ENCODE measurements around the gene GPR183.
"Not testable (repeated sequence)": the region's sequence is repeated elsewhere in the genome, so short reads cannot be mapped to it uniquely, and the experiment has no call there.

The GPR183 gene

GRCh38 chr13:99269627-99270241 lies 37.5 kb downstream of the GPR183 start:
- DNase-seq (ENCODE audit: low read depth) = no peak

GRCh38 chr13:99268822-99269221 lies 38.4 kb downstream of the GPR183 start:
- no peak for DNase-seq (ENCODE audit: low read depth)

DNA sequence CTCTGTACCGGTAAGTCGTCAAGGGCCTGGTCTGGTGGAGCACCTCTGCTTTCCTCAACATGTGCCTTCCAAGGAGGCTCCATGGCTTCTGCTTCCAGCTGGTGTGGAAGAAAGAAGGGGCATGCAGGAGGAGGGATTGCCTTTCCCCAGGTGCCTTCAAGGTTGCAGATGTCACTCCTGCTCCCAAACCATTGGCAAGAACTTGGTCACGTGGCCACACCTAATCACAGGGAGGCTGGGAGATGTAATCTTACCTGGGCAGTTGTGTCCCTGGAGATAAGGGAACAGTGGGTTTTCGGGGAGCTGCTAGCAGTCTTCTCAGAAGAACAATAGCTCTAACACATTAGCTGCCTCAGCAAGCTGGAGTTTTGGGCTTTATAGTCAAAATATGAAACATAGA lies 39.3 kb downstream of the GPR183 start:
- DNase-seq (ENCODE audit: low read depth) = no peak

- no peak for DNase-seq (ENCODE audit: low read depth)
Observed at GRCh38 chr13:99266827-99267226, 40.4 kb downstream of the GPR183 start.

GRCh38 chr13:99265821-99266426 lies 41.3 kb downstream of the GPR183 start:
- no peak for DNase-seq (ENCODE audit: low read depth)

GRCh38 chr13:99265162-99265800 lies 41.9 kb downstream of the GPR183 start:
- DNase-seq (ENCODE audit: low read depth) = no peak

DNA sequence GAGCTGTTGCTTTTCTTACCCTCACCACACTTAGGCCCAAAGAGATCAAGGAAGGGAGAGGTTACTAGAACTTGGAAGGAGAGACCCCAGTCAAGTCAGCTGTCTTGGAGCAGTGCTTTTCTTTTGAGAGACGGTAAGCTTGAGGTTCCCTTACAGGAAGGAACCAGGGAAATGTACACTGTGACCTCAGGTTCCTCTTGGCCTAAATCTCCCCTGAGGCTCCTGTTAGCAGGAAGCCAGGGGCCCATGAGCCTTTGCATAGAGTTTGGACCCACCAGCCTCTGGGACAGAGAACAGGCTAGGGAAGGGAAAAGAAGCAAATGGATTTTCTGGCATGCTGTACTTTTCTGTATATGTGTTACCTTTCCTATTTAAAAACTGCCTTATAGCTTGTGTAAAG lies 43.1 kb downstream of the GPR183 start:
- no peak for DNase-seq (ENCODE audit: low read depth)

DNA sequence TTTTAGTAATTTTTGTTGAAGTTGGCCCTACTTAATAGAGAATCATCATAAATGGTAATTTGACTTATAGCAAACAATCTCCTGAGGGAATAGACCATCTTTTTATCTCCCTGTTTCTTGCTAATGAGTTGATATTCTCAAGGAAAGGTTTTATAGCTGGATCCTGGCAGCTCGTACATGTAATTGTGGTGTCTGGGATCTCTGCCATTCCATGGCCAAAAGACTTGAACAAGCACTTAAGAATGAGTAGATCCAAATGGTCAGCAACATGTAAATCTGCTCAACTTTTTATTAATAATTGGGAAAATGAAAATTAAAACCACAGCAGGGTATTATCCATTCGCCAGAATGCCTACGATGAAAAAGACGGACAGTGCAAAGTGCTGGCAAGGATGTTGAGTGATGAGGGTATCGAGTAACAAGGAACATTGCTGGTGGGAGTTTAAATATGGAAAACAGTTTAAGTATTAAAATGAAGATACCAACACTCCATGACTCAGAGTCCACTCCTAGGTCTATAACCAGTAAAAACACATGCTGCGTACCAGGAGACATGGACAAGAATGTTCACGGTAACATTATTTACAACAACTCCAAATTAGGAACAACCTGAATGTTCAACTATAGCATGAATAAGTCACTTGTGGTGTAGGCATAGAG lies 43.9 kb downstream of the GPR183 start:
- DNase-seq (ENCODE audit: low read depth) = no peak

GRCh38 chr13:99261059-99261458 lies 46.1 kb downstream of the GPR183 start:
- DNase-seq (ENCODE audit: low read depth) = no peak

- no peak for DNase-seq (ENCODE audit: low read depth)
Observed at GRCh38 chr13:99260216-99260615, 47.0 kb downstream of the GPR183 start.

DNA sequence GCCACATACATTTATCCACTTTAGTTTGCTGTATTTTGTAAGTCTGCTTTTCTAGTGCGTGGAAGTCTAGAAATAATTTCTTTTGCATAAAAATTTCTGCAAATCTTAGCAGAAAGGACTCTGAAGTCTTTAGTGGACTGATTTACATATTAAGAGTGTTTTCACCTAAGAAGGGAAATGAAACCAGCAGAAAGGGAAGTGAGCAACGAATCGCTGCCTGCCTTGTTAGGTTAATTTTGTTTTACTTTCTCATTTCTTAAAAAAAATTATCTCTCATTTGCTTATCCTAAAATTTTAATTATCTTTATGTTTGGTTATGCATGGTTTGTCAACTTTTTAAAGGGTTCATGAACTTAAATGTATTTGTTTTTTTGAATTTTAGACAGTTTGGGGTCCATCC lies 48.3 kb downstream of the GPR183 start:
- DNase-seq (ENCODE audit: low read depth) = no peak

GRCh38 chr13:99258210-99258860 lies 48.9 kb downstream of the GPR183 start, which contains the start of gene GPR18:
Gene GPR18, minus strand, starts transcription at chr13:99258379. Its CDS starts 2,507 bp downstream, at chr13:99255872.
- no peak for DNase-seq (ENCODE audit: low read depth)

- no peak for DNase-seq (ENCODE audit: low read depth)
Observed at GRCh38 chr13:99257291-99257690, 49.9 kb downstream of the GPR183 start.

DNA sequence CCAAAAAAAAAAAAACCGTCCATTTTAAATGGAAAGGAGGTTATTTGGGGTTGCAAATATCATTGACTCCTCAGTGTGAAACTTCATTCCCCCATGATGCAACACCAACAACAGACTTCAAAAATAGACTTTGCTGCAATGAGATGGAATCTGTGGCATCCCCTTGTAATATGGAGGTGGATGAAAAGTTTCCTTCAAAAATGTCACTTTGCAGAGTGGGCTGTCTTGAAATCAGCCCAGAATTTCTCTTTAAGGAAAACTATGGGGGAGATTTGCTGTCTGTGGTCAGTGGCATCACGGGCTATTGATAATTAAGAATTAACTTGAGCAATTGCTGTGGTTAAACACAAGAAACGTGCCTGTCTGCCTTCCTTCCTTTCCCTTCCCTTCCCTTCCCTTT lies 50.5 kb downstream of the GPR183 start:
- DNase-seq (ENCODE audit: low read depth) = no peak

DNA sequence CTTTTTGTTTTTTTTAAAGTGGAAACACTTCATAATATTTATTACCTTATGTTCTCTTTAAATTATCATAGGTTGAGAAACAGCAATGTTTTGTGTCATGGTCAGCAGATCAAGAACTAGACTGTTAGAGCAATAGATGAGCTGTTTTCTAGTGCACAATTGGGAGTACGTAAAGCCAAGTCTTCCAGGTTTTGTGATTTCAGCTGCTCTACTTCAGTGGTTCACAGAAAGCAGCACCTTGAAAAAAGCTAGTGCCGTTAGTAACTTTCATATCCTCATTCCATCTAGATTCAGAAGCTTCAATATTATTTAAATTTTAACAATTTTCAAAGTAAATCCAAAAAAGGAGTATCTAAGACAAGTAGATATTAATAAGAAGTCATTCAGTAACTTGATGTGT lies 50.9 kb downstream of the GPR183 start:
- no peak for DNase-seq (ENCODE audit: low read depth)

DNA sequence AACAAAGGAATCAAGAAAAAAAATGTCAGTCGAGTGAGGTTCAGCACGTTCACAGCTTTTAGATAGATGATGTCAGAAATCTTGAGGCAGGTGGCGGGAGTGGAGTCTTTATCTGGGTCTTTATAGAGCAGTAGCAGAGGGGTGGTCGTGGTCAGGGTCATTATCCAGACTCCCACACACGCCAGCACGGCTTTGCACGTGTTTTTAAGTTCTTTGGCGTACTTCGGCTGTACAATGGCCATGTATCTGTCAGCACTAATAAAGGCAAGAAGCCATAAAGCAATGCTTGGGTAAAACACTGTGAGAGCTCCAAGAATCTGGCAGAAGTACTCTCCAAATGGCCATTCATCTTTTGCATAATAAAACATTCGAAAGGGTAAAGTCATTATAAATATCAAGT lies 51.9 kb downstream of the GPR183 start:
- DNase-seq (ENCODE audit: low read depth) = no peak

DNA sequence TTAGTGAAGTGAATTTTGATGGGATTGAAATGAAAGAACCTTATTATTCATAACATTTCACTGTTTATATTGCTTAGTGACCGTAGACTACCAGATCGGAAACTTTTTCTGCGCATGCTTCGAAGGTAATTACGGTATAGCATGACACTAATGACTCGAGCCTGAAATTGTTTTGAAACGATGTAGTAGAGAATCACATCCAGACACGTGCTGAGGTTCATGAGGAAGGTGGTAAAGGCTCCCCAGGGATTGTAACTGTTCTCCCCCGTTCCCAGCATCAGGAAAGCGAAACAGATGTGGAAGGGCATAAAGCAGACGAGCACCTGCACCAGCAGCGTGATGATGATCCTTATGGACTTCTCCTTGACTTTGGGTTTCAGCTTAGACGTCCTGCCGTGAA lies 52.4 kb downstream of the GPR183 start:
- no peak for DNase-seq (ENCODE audit: low read depth)

DNA sequence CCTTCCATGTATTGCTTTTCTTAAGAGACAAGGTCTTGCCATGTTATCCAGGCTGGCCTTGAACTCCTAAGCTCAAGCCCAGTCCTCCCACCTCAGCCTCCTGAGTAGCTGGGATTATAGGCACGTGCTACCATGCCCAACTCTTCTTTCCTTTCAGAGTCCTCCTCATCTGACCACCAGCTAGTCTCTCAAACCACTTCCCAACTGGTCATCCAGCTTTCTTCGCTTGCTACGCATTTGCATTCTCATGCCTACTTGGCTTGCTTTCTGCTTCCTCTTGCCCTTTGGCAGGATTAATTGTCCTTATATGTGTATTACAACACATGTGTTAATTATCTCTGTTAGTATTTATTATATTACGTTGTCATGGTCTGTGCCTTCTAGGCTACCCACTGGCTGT lies 55.3 kb downstream of the GPR183 start:
- DNase-seq (ENCODE audit: low read depth) = no peak

DNA sequence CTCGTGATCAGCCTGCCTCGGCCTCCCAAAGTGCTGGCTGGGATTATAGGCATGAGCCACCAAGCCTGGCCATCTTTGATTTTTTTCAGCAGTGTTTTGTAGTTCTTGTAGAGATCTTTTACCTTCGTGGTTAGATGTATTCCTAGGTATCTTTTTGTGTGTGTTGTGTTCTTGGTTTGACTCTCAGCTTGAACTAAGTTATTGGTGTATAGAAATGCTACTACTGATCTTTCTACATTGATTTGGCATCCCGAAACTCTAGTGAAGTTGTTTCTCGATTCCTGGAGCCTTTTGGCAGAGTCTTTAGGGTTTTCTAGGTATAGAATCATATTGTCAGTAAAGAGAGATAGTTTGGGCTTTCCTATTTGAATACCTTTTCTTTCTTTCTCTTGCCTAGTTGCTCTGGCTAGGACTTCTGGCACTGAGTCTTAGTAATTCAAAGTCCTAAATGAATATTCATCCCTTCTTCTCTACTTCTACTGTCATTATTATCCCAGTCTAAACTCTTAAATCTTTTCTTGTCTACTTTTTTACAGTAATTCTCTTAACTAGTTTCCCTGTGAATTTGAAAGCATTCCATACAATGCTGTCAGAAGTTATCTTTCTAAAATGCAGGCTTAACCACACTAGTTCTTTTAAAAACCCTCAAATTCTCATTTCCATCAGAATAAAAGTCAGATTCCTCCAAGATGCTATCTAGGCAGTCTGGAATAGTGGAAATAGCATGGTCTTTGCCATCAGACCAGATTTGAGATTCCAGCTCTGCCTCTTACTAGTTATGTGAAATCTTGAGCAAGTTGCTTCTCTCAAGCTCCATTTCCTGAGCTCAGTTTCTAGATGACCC lies 56.0 kb downstream of the GPR183 start:
- no peak for DNase-seq (ENCODE audit: low read depth)

- DNase-seq (ENCODE audit: low read depth) = not testable (repeated sequence)
Observed at GRCh38 chr13:99249606-99250005, 57.6 kb downstream of the GPR183 start.

DNA sequence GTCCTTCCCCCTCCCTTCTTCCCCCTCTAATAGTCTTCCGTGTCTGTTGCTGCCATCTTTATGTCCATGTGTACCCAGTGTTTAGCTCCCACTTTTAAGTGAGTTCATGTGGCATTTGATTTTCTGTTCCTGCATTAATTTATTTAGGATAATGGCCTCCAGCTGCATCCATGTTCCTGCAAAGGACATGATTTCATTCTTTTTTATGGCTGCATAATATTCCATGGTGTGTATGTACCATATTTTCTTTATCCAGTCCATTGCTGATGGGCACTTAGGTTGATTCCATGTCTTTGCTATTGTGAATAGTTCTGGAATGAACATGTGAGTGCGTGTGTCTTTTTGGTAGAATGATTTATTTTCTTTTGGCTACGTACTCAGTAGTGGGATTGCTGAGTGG lies 58.0 kb downstream of the GPR183 start:
- not testable (repeated sequence) for DNase-seq (ENCODE audit: low read depth)

- DNase-seq (ENCODE audit: low read depth) = no peak
Observed at GRCh38 chr13:99246100-99246499, 61.1 kb downstream of the GPR183 start.
